Activated naive CD4-positive, alpha-beta T cell treated with anti-CD3 and anti-CD28 coated beads, Interleukin-2, amount 50 U/mL, for 24 hours (primary cell): ENCODE results near the gene LRMDA.

ENCODE experiments used
- H3K27ac Mint-ChIP-seq: one replicate; pipeline ENCODE4 v1.8.0; 2021; ENCODE audit warnings: mild to moderate bottlenecking, mixed read lengths
- H3K27me3 Mint-ChIP-seq: one replicate; pipeline ENCODE4 v1.8.0; 2021; ENCODE audit warnings: mixed read lengths
- H3K36me3 Mint-ChIP-seq: one replicate; pipeline ENCODE4 v1.8.0; 2021; ENCODE audit warnings: mixed read lengths
- H3K4me1 Mint-ChIP-seq: one replicate; pipeline ENCODE4 v1.8.0; 2021; ENCODE audit warnings: mixed read lengths
- H3K4me3 Mint-ChIP-seq: one replicate; pipeline ENCODE4 v1.8.0; 2021; ENCODE audit warnings: mild to moderate bottlenecking, mixed read lengths
- H3K9me3 Mint-ChIP-seq: one replicate; pipeline ENCODE4 v1.8.0; 2021; ENCODE audit warnings: mixed read lengths

LRMDA gene

DNA sequence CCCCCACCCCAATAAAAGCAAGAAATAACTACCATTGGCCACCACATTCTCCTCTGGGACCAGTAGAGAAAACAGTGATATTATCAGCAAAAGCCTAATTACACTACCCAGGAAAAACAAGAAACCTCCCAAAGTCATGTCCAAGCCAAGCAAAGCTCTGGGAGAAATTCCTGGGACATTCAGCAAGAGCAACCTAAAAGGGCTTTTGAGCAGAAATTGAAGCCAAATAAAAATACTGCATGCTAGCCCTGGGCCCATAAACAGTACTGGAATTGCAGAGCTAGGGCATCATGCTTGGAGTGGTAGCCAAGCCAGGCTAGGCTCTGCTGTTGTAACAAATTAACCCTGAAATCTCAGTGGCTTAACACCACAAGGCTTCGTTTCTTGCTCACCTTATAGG, 347.9 kb downstream of the LRMDA start:
- Mint-ChIP-seq H3K9me3 (no peaks in the 10 kb centered on the region), H3K4me1 (no peaks in the 10 kb centered on the region), H3K36me3 (no peaks in the 10 kb centered on the region), H3K27me3 (peaks cover 11% of the 10 kb centered on the region), H3K4me3 (no peak overlapping the region), H3K27ac (no peak overlapping the region)

DNA sequence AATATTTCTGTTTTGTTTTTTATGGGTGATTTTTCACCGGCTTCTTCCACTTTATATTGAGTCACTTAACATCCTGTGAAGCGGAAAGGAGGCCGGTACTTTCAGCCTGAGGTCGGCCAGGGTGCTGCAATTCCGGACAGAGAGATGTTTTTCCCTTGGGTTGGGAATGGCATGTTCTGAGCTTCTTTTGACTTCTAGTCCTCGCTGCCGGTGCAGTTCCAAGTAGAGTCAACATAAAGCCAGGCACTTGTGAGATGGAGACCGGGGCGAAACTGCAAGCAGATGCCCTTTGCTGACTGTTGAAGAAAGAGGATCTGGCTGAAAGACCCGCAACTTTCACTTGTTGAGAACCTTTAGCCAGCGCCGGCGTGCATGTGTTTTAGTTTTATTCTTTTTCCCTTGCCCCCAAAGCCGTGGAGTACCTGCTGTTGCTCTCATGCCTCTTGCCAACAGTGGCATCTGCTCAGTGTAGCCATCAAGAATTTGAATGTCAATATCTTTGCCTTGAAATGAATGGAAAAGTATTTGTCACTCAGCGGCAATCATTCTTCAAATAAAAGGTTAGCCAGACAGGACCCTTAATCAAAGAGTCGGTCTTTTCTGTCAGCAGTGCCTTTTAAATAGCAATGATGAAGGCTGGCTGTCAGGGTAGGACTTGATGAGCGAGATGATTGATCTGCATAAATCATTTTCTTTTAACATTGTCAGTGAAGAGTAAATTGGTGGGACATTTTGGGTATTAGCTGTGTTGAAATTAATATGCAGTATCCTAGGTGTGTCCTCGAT, 351.2 kb downstream of the LRMDA start:
- H3K27me3 Mint-ChIP-seq = peaks cover 11% of the 10 kb centered on the region
- no peak overlapping the region for H3K4me3 Mint-ChIP-seq
- no peaks in the 10 kb centered on the region for H3K9me3 Mint-ChIP-seq
- no peaks in the 10 kb centered on the region for H3K4me1 Mint-ChIP-seq
- H3K27ac Mint-ChIP-seq = no peak overlapping the region
- H3K36me3 Mint-ChIP-seq = no peaks in the 10 kb centered on the region

DNA sequence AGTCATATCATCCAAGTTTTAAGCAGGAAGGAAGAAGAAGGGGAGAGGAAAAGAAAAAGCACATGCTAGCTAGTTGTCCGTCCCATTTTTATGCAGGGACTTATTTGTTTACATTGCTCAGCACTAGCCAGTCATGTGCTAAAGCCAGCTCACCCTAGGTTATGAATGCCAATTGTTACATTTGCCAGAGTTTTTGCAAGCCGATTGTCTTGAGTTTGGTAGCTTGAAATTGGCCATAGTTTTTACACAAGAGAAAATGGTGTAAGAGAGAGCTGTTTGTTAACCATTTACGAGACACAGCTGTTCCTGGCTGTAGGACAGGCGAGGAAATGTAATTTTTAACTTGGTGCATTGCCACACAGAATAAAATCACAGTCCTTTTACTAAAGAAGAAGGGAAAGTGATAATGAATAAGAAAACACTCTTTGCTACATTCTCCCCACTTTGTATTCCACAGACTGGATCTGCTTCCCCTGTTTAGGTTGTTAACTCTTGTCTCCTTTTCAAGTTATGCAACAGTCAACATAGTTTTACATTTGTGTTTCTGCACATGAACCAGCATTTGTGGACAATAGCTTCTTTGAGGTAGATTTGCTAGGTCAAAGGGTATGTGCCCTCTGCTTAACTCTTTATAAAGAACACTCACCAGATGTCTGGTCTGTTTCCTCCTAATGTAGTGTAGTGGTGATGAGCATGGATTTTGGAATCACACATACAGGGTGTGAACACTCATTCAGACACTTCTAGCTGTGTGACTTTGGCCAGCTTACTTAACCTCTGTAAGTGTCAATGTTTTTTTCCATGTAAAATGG, 357.2 kb downstream of the LRMDA start:
- Mint-ChIP-seq H3K27ac (no peak overlapping the region), H3K27me3 (peaks cover 6% of the 10 kb centered on the region), H3K36me3 (no peaks in the 10 kb centered on the region), H3K4me1 (no peaks in the 10 kb centered on the region), H3K9me3 (no peaks in the 10 kb centered on the region), H3K4me3 (no peak overlapping the region)

- no peaks in the 10 kb centered on the region for H3K4me1 Mint-ChIP-seq
- peaks cover 4% of the 10 kb centered on the region for H3K9me3 Mint-ChIP-seq
- H3K27ac Mint-ChIP-seq = no peak overlapping the region
- H3K36me3 Mint-ChIP-seq = no peaks in the 10 kb centered on the region
- peaks cover 2% of the 10 kb centered on the region for H3K27me3 Mint-ChIP-seq
- no peak overlapping the region for H3K4me3 Mint-ChIP-seq
These were observed 362.4 kb downstream of the LRMDA start for GRCh38 chr10:75793848-75794247.

DNA sequence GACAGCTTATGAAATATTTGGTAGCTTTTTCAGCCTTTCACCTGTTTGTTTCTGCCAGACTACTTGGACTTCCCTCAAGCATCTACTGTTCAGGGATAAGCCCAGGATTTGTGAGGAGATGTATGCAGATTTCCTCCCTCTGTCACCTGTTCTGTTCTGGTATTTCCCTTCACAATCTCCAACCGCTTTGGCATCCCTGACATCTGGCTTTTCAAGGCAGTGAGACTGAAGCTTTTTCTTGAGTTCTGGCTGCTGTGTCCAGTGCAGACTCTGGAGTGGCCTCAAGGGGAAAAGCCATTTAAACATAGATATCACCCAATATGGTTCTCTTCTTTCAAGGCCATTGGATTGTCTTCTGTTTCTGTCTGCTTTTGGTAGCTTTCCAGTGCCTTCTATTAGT, 369.7 kb downstream of the LRMDA start:
- H3K4me1 Mint-ChIP-seq = no peaks in the 10 kb centered on the region
- peaks cover 5% of the 10 kb centered on the region for H3K27me3 Mint-ChIP-seq
- H3K36me3 Mint-ChIP-seq = no peaks in the 10 kb centered on the region
- no peak overlapping the region for H3K27ac Mint-ChIP-seq
- no peaks in the 10 kb centered on the region for H3K9me3 Mint-ChIP-seq
- H3K4me3 Mint-ChIP-seq = no peak overlapping the region

- Mint-ChIP-seq H3K27me3 (peaks cover 7% of the 10 kb centered on the region), H3K9me3 (no peaks in the 10 kb centered on the region), H3K27ac (no peak overlapping the region), H3K4me1 (no peaks in the 10 kb centered on the region), H3K36me3 (no peaks in the 10 kb centered on the region), H3K4me3 (no peak overlapping the region)
These were observed 370.2 kb downstream of the LRMDA start for GRCh38 chr10:75801661-75802060.

DNA sequence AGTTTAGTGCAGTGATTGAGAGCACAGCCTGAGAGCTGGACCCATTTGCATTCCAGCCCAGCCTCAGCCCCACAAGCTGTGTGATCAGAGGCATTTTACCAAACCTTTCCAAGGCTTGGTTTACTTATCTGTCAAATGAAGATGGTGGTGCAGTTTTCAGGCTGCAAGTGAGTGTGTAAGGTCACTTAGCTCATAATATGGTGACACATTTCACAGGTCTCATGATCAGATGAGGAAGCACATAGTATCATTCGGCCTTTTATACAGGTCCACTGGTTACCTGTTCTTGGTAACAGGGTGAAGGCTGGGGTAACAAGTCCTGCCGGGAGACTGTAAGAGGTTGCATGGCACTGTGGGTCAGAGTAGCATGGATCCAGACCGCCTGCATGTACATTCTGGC, 371.7 kb downstream of the LRMDA start:
- Mint-ChIP-seq H3K27me3 (peaks cover 7% of the 10 kb centered on the region), H3K9me3 (no peaks in the 10 kb centered on the region), H3K4me1 (no peaks in the 10 kb centered on the region), H3K36me3 (no peaks in the 10 kb centered on the region), H3K27ac (no peak overlapping the region), H3K4me3 (no peak overlapping the region)

DNA sequence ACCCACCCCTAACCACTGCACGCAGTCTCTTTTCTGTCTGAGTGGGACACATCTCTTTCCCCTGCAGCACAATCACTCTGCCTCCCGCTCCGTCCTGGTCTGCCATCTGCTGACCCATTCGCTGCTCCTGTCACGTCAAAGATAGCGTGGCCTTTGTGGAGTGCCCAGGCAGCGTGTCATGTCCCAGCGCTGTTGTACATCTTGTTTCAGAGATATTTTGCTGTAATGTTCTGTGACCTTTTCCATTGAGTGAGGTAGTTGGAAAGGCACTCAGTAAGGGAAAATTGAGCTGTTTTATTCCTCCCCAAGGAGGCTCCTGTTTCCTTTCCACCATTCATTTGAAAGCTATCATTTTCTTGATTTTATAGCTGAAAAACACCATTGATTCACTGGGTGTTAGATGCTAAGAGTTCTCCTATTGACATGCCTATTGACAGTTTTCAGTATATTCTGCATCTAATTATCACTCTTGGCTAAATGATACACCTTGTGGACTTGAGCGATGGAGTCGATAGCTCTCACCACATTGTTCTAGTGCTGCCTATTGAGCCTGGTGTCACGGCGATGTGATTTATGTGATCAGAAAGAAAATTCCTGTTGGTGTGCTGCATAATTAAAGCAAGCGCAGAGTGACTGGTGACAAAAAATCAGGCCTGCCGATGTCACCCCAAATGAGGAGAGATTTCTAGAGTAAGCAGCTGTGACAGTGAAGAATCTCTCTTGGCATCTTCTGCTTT, 372.6 kb downstream of the LRMDA start:
- Mint-ChIP-seq H3K36me3 (no peaks in the 10 kb centered on the region), H3K4me1 (no peaks in the 10 kb centered on the region), H3K27ac (no peak overlapping the region), H3K4me3 (no peak overlapping the region), H3K27me3 (peaks cover 7% of the 10 kb centered on the region), H3K9me3 (no peaks in the 10 kb centered on the region)

DNA sequence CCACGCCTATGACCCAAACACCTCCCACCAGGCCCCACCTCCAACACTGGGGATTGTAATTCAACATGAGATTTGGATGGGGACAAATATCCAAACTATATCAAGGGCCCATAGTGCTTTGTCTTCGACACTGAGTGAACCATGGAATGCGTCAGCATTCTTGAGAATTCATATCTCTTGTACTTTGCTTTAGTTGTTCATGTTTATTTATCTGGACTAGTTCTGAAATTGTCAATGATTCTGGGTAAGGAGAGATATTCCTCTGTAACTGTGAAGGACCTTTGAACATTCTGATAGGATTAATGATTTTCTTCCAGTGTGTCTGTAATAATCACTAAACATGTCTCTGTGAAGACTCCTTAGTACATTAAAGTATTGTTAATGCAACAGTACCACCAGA, 374.8 kb downstream of the LRMDA start:
- Mint-ChIP-seq H3K9me3 (no peaks in the 10 kb centered on the region), H3K27me3 (peaks cover 7% of the 10 kb centered on the region), H3K36me3 (peaks cover 1% of the 10 kb centered on the region), H3K4me3 (no peak overlapping the region), H3K4me1 (no peaks in the 10 kb centered on the region), H3K27ac (no peak overlapping the region)

DNA sequence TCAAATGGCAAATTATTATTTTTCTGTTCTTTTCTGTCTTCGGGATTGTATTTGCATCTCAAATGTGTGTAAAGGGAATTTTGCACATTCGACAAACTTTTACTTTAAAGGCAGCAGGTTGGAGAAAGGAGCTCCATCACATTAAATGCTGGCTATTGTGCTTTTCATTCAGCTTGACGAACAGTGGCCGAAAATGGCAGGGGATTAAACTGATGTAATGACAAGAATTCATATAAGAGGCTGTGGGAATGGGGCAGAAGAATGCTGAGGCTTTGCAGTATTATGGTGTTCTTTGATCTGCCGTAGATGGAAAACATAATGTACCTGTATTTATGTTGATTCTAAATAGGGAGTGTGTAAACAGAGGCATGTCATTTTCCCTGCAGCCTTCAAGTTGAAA, 376.0 kb downstream of the LRMDA start:
- no peak overlapping the region for H3K4me3 Mint-ChIP-seq
- no peaks in the 10 kb centered on the region for H3K9me3 Mint-ChIP-seq
- H3K4me1 Mint-ChIP-seq = no peaks in the 10 kb centered on the region
- H3K27me3 Mint-ChIP-seq = peaks cover 7% of the 10 kb centered on the region
- no peak overlapping the region for H3K27ac Mint-ChIP-seq
- H3K36me3 Mint-ChIP-seq = peaks cover 1% of the 10 kb centered on the region

- H3K4me3 Mint-ChIP-seq = no peak overlapping the region
- H3K9me3 Mint-ChIP-seq = no peaks in the 10 kb centered on the region
- H3K27ac Mint-ChIP-seq = no peak overlapping the region
- peaks cover 9% of the 10 kb centered on the region for H3K27me3 Mint-ChIP-seq
- no peaks in the 10 kb centered on the region for H3K4me1 Mint-ChIP-seq
- peaks cover 1% of the 10 kb centered on the region for H3K36me3 Mint-ChIP-seq
These were observed 377.6 kb downstream of the LRMDA start for GRCh38 chr10:75809003-75809402.

GRCh38 chr10:75814014-75814413, 382.6 kb downstream of the LRMDA start:
- H3K27me3 Mint-ChIP-seq = peaks cover 18% of the 10 kb centered on the region
- no peaks in the 10 kb centered on the region for H3K4me1 Mint-ChIP-seq
- H3K4me3 Mint-ChIP-seq = no peak overlapping the region
- H3K36me3 Mint-ChIP-seq = peaks cover 1% of the 10 kb centered on the region
- no peaks in the 10 kb centered on the region for H3K9me3 Mint-ChIP-seq
- H3K27ac Mint-ChIP-seq = no peak overlapping the region

DNA sequence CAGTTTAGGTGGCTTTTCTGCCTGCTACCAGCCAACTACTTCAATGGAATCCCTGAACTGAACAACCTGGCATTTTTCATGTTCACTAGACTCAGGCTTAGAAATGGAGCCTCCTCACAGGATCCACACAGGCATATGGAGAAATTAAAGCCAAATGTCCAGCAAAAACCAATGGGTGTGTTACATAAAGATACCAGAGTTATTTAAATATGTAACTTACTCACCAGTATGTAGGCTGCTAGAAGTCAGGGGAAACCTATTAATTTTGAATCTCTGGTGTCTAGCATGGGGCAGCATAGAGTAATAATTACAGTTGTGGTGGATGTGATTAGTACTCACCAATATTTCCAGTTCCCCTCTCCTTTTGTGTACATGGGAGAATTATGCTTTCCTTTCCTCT, 383.6 kb downstream of the LRMDA start:
- H3K27me3 Mint-ChIP-seq = peaks cover 24% of the 10 kb centered on the region
- no peaks in the 10 kb centered on the region for H3K9me3 Mint-ChIP-seq
- H3K4me1 Mint-ChIP-seq = no peaks in the 10 kb centered on the region
- no peak overlapping the region for H3K27ac Mint-ChIP-seq
- H3K4me3 Mint-ChIP-seq = no peak overlapping the region
- H3K36me3 Mint-ChIP-seq = no peaks in the 10 kb centered on the region

- Mint-ChIP-seq H3K27me3 (peaks cover 27% of the 10 kb centered on the region), H3K9me3 (no peaks in the 10 kb centered on the region), H3K4me1 (no peaks in the 10 kb centered on the region), H3K27ac (no peak overlapping the region), H3K4me3 (no peak overlapping the region), H3K36me3 (no peaks in the 10 kb centered on the region)
These were observed 385.8 kb downstream of the LRMDA start for GRCh38 chr10:75817198-75817597.

DNA sequence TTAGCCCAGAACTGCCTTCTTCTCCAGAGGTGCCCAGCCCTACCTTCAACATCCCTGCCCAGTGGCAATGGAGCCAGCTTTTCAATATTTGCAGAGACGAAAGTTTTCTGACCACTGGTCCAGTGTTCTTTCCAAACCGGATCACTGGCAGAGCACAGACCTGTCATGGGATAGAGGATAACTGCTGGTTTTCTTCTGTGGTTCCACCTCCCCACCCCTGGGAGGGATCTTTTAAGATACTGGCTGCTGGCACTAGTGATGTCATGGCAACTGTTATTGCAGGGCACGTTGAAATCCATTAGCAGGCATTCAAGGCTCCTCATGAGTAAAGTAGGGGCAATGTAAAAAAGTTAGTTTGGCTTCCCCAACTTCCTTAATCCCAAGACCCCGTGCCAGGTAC, 387.1 kb downstream of the LRMDA start:
- peaks cover 23% of the 10 kb centered on the region for H3K27me3 Mint-ChIP-seq
- H3K4me3 Mint-ChIP-seq = no peak overlapping the region
- H3K9me3 Mint-ChIP-seq = peaks cover 6% of the 10 kb centered on the region
- H3K36me3 Mint-ChIP-seq = no peaks in the 10 kb centered on the region
- H3K27ac Mint-ChIP-seq = no peak overlapping the region
- no peaks in the 10 kb centered on the region for H3K4me1 Mint-ChIP-seq

DNA sequence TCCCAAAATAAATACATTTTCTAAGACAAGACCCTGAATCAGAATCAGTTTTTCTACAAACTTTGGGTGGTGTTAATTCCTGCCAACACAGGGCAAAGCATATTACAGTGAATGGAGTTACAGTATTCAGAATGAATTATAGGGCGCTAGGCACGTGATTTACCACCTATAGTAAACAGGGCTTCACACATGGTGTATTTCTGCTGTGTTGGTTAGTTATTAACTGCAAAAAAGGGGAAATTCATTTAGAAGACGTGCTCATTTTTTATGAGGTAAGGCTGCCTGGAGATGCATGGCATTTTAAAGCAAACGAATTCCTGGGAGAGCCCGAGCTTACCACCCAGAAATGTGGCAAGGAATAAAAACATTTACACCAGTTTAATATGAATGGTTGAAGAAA, 393.8 kb downstream of the LRMDA start:
- Mint-ChIP-seq H3K4me3 (no peak overlapping the region), H3K36me3 (no peaks in the 10 kb centered on the region), H3K9me3 (peaks cover 6% of the 10 kb centered on the region), H3K4me1 (no peaks in the 10 kb centered on the region), H3K27me3 (peaks cover 2% of the 10 kb centered on the region), H3K27ac (no peak overlapping the region)
